Body of pancreas (tissue), 4 donors: ENCODE measurements around the gene CHRM2.

Experiments used
- CTCF ChIP-seq, 7 experiments: fragments of 450-650 bp in 4 of 7; fragments of 200-600 bp in 3 of 7; sonication (generic) in 3 of 7; IDR thresholded peaks; one replicate each; pipeline ENCODE4 v1.5.1; 2016 to 2019; ENCODE audit warnings: antibody characterized with exemption in 7 of 7
- POLR2A ChIP-seq, 3 donors: fragments of 450-650 bp; IDR thresholded peaks; one replicate each; pipeline ENCODE4 v1.6.1; 2016; ENCODE audit warnings: antibody characterized with exemption in 3 of 3, mild to moderate bottlenecking in 2 of 3

GRCh38 chr7:137003566-137003965 is 135.1 kb downstream of the CHRM2 start:
- TF ChIP-seq CTCF (IDR thresholded peaks at IDR 0.05) (no peak), POLR2A (IDR thresholded peaks at IDR 0.05) (no peak)
